GM12878 (cell line): ENCODE results near the gene F12. TPM values are rescaled to one million over a fixed set of nuclear protein-coding genes. Genes with fewer than 3 reads are reported as not detected.

Source experiments
- ATAC-seq: fragments of 200-7000 bp; cut with Tn5 transposase; 3 replicates; pipeline ENCODE4 v1.9.1; 2020; ENCODE audit warnings: mild to moderate bottlenecking, moderate library complexity
- BruUV-seq: library from RNA; stranded (reverse); fragments of 400-500 nt; replicated peaks from 2 replicates; lab custom pipeline; 2021; lab: Mats Ljungman, UMichigan
- CTCF ChIA-PET: fragments of 300-600 bp; sonication (Branson Sonifier 250); formaldehyde crosslinking; extraction: SDS; loops from one replicate; lab custom pipeline; 2021; ENCODE audit warnings: inconsistent platforms; lab: Yijun Ruan, JAX
- POLR2A ChIA-PET: fragments of 350-600 bp; formaldehyde crosslinking; extraction: SDS; loops from one replicate; lab custom pipeline; 2021; ENCODE audit warnings: inconsistent platforms; lab: Charles Lee
- RAD21 ChIA-PET: fragments of 300-600 bp; sonication (Branson Sonifier 250); formaldehyde crosslinking; loops from one replicate; lab custom pipeline; 2023; ENCODE audit warnings: antibody characterized with exemption; ENCODE audit not compliant: unreplicated experiment; lab: Charles Lee
- SMC1A ChIA-PET: fragments of 300-600 bp; sonication (Branson Sonifier 250); formaldehyde crosslinking; loops from one replicate; lab custom pipeline; 2023; ENCODE audit not compliant: unreplicated experiment, uncharacterized antibody; lab: Charles Lee
- DNase-seq: peaks from one replicate; pipeline ENCODE4 v3.0.0-alpha.2; 2011; ENCODE audit warnings: low read depth, low spot score
- FAIRE-seq: peaks from 3 replicates; lab custom pipeline; 2011; peaks lifted over from hg19 to GRCh38; lab: Jason Lieb, UNC
- H2AFZ ChIP-seq: 2 replicates; pipeline ENCODE4 v1.6.0; 2011; ENCODE audit warnings: low read depth, low read length, control low read depth; ENCODE audit not compliant: control insufficient read depth
- H3K27ac ChIP-seq: 2 replicates; pipeline ENCODE4 v1.5.1; 2011; ENCODE audit warnings: control low read depth; ENCODE audit not compliant: control insufficient read depth, insufficient read depth
- H3K27me3 ChIP-seq, 2 experiments: replicated peaks in 1 of 2; 2 replicates each; pipeline versions ENCODE4 v1.6.0 to v1.6.1; 2011; ENCODE audit warnings: low read length in 1 of 2; ENCODE audit not compliant: control insufficient read depth in 2 of 2, insufficient read depth in 2 of 2
- H3K36me3 ChIP-seq, 2 experiments: 2 replicates each; pipeline ENCODE4 v1.5.1; 2011; ENCODE audit warnings: low read length in 1 of 2; ENCODE audit not compliant: control insufficient read depth in 2 of 2, insufficient read depth in 2 of 2
- H3K4me1 ChIP-seq: 2 replicates; pipeline ENCODE4 v1.6.1; 2011; ENCODE audit warnings: mild to moderate bottlenecking, low read length, moderate library complexity, mixed read lengths; ENCODE audit not compliant: control insufficient read depth, insufficient read depth
- H3K4me2 ChIP-seq: 2 replicates; pipeline ENCODE4 v1.6.0; 2011; ENCODE audit warnings: control low read depth; ENCODE audit not compliant: control insufficient read depth, insufficient read depth
- H3K4me3 ChIP-seq: fragments of 200-600 bp; sonication (generic); 2 replicates; pipeline ENCODE4 v1.5.1; 2016
- H3K79me2 ChIP-seq: 2 replicates; pipeline ENCODE4 v1.6.0; 2011; ENCODE audit warnings: low read length; ENCODE audit not compliant: control insufficient read depth, insufficient read depth
- H3K9ac ChIP-seq: 2 replicates; pipeline ENCODE4 v1.8.0; 2011; ENCODE audit warnings: low read length, control low read depth, mixed read lengths; ENCODE audit not compliant: control insufficient read depth, insufficient read depth
- H3K9me3 ChIP-seq: replicated peaks from 3 replicates; pipeline ENCODE4 v1.5.1; 2011; ENCODE audit warnings: mild to moderate bottlenecking, low read length; ENCODE audit not compliant: control insufficient read depth, insufficient read depth
- H4K20me1 ChIP-seq: 2 replicates; pipeline ENCODE4 v1.6.0; 2011; ENCODE audit not compliant: control insufficient read depth, insufficient read depth
- TCF7 ChIP-seq: IDR thresholded peaks from 2 replicates; pipeline ENCODE4 v1.6.1; 2014; ENCODE audit warnings: antibody characterized with exemption, borderline replicate concordance
- YY1 ChIP-seq: IDR thresholded peaks from 2 replicates; pipeline ENCODE4 v1.6.1; 2011; ENCODE audit warnings: low read depth, mild to moderate bottlenecking, low read length
- WGBS: methylation state at CpG from one replicate; pipeline ENCODE4 v1.1.6; 2016; ENCODE audit warnings: low lambda C conversion rate; ENCODE audit not compliant: insufficient replicate concordance, insufficient coverage; ENCODE audit errors: missing lambda C conversion rate; 5-methylcytosine and 5-hydroxymethylcytosine counted together
- in situ Hi-C: fragments of 300-500 bp; cut with MboI; formaldehyde crosslinking; loops from 9 replicates; pipeline ENCODE4 v1.14.3; 2018; ENCODE audit warnings: mixed read lengths
- intact Hi-C: fragments of 100-400 bp; cut with micrococcal nuclease; formaldehyde crosslinking; loops from one replicate; pipeline ENCODE4 v1.14.2; 2022; ENCODE audit not compliant: unreplicated experiment
- polyA plus RNA-seq, 11 experiments: library from polyadenylated mRNA; depleted of rRNA in 4 of 11; unstranded in 6 of 11; stranded (reverse) in 5 of 11; fragments of >200 nt; fragmentation: Nextera tagmentation in 4 of 11; fragmentation: Illumina TruSeq in 1 of 11; extraction: Ambion mirVana in 4 of 11; extraction: Trizol in 1 of 11; gene quantifications; 1 replicate in 1 of 11; 2 replicates in 10 of 11; pipeline versions ENCODE4 v1.2.1 to v1.2.3, GENCODE V29; 2011 to 2016; ENCODE audit warnings: inconsistent platforms in 2 of 11, missing spikeins in 2 of 11, low read depth in 1 of 11
- total RNA-seq, 4 experiments: library from RNA; depleted of rRNA in 3 of 4; stranded (reverse); fragments of >200 nt in 3 of 4; fragmentation: Illumina TruSeq in 1 of 4; extraction: Trizol in 1 of 4; gene quantifications; 2 replicates each; pipeline versions ENCODE4 v1.2.1 to v1.2.3, GENCODE V29; 2013 to 2021
- TF ChIP-seq, protein P1 (sequence below): IDR thresholded peaks from 2 replicates; pipeline ENCODE4 v1.6.1; 2011; ENCODE audit warnings: mild to moderate bottlenecking, low read depth, low read length, moderate library complexity; ENCODE audit not compliant: insufficient replicate concordance
- TF ChIP-seq, protein P2 (sequence below): IDR thresholded peaks from 2 replicates; pipeline ENCODE4 v1.6.1; 2011; ENCODE audit warnings: low read depth, low read length, improper control_type of control experiment, borderline replicate concordance
- TF ChIP-seq, protein P3 (sequence below): fragments of 450-650 bp; IDR thresholded peaks from 2 replicates; pipeline ENCODE4 v1.6.1; 2017; ENCODE audit warnings: mild to moderate bottlenecking, moderate library complexity

The F12 gene
- total and polyA plus RNA-seq, 10 of the 15 experiments (the other 5 are each of a cell fraction or from before 2014, with no cell fraction given): 0.25 to 11.3 (median 5.5) TPM

DNA sequence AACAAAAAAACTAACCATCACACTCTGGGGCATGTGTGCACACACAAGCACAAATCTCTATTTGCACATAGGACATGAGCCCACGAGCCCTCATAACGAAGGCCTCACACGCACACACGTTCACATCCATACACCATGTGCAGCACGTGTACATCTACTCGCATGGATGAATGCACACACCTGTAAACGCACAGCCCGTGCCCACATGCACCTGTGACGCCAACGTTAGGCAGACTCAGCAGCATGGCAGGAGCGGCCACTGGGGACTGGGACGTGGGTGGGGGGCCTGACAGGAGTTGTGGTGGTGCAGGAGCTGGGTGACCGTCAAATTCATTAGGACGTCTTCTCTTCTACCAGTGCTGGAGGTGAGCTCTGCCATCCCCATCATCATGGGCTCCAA, 22.0 kb downstream of the F12 start (continued):
- TF ChIP-seq, protein P1, sequence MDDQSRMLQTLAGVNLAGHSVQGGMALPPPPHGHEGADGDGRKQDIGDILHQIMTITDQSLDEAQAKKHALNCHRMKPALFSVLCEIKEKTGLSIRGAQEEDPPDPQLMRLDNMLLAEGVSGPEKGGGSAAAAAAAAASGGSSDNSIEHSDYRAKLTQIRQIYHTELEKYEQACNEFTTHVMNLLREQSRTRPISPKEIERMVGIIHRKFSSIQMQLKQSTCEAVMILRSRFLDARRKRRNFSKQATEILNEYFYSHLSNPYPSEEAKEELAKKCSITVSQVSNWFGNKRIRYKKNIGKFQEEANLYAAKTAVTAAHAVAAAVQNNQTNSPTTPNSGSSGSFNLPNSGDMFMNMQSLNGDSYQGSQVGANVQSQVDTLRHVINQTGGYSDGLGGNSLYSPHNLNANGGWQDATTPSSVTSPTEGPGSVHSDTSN: no peak
- TF ChIP-seq, protein P2, sequence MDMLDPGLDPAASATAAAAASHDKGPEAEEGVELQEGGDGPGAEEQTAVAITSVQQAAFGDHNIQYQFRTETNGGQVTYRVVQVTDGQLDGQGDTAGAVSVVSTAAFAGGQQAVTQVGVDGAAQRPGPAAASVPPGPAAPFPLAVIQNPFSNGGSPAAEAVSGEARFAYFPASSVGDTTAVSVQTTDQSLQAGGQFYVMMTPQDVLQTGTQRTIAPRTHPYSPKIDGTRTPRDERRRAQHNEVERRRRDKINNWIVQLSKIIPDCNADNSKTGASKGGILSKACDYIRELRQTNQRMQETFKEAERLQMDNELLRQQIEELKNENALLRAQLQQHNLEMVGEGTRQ: no peak
- TF ChIP-seq YY1 (no peak), TCF7 (no peak)
- TF ChIP-seq, all 136 proteins: peak for 2

DNA sequence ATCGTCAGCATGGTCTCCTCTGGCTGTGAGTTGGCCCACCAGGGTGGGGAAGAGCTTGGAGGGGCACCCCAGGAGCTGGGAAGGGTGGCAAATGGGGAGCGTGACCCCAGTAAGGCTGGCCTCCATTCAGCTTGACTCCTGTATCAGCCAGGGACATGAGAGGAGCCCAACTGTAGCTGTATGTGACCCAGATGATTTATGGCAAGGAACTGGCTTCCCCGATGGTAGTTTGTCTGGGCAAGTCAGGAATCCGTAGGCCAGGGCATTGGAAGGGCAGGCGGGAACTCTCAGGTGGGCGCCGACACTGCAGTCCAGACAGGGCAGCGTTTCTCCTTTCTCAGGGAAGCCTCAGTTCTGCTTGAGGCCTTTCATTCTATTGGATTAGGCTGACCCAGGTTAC, 22.8 kb downstream of the F12 start:
- DNase-seq: no peak
- SMC1A ChIA-PET: no interaction called here
- no peaks in the 10 kb centered on the region for H3K9me3 ChIP-seq
- intact Hi-C loops: no loop called here
- H4K20me1 ChIP-seq: no peaks in the 10 kb centered on the region
- H3K79me2 ChIP-seq: no peaks in the 10 kb centered on the region
- no peak overlapping the region for H3K4me3 ChIP-seq
- POLR2A ChIA-PET: interaction anchor here (0.8 to 1.1 kb wide), 2 partner anchors 24 to 65 kb away, joined by 3 read pairs; no protein-coding TSS in a partner anchor
- peaks cover 26% of the 10 kb centered on the region for H3K4me1 ChIP-seq
- BruUV-seq: no TSS peak
- no peak overlapping the region for H3K9ac ChIP-seq
- TF ChIP-seq, protein P3, sequence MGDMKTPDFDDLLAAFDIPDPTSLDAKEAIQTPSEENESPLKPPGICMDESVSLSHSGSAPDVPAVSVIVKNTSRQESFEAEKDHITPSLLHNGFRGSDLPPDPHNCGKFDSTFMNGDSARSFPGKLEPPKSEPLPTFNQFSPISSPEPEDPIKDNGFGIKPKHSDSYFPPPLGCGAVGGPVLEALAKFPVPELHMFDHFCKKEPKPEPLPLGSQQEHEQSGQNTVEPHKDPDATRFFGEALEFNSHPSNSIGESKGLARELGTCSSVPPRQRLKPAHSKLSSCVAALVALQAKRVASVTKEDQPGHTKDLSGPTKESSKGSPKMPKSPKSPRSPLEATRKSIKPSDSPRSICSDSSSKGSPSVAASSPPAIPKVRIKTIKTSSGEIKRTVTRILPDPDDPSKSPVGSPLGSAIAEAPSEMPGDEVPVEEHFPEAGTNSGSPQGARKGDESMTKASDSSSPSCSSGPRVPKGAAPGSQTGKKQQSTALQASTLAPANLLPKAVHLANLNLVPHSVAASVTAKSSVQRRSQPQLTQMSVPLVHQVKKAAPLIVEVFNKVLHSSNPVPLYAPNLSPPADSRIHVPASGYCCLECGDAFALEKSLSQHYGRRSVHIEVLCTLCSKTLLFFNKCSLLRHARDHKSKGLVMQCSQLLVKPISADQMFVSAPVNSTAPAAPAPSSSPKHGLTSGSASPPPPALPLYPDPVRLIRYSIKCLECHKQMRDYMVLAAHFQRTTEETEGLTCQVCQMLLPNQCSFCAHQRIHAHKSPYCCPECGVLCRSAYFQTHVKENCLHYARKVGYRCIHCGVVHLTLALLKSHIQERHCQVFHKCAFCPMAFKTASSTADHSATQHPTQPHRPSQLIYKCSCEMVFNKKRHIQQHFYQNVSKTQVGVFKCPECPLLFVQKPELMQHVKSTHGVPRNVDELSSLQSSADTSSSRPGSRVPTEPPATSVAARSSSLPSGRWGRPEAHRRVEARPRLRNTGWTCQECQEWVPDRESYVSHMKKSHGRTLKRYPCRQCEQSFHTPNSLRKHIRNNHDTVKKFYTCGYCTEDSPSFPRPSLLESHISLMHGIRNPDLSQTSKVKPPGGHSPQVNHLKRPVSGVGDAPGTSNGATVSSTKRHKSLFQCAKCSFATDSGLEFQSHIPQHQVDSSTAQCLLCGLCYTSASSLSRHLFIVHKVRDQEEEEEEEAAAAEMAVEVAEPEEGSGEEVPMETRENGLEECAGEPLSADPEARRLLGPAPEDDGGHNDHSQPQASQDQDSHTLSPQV: no peak
- TF ChIP-seq, all 136 proteins: peak for 0
- 74% methylated on average over 8 of the region's 8 CpGs for WGBS
- Histone ChIP-seq H3K27ac (no peak overlapping the region), H3K36me3 (no peaks in the 10 kb centered on the region), H3K4me2 (no peak overlapping the region), H2AFZ (no peak overlapping the region), H3K27me3 (no peaks in the 10 kb centered on the region)
- ChIA-PET CTCF (interaction anchor here (0.6 to 1.4 kb wide), 5 partner anchors 15 to 252 kb away, joined by 3 read pairs; no protein-coding TSS in a partner anchor), RAD21 (interaction anchor here (0.9 kb wide), 1 partner anchor 16 kb away, joined by 3 read pairs; no protein-coding TSS in a partner anchor)
- in situ Hi-C loops: loop anchor here (25.0 kb wide), 1 partner anchor 1349 kb away; no protein-coding TSS in a partner anchor
- FAIRE-seq: no peak
- ATAC-seq: no peak
